GM12878 (cell line): Measurements from ENCODE around the gene CD101. TPM values are rescaled to one million over a fixed set of nuclear protein-coding genes. Genes with fewer than 3 reads are reported as not detected.

Source experiments
- ATAC-seq: fragments of 200-7000 bp; cut with Tn5 transposase; 3 replicates; pipeline ENCODE4 v1.9.1; 2020; ENCODE audit warnings: mild to moderate bottlenecking, moderate library complexity
- BruUV-seq: library from RNA; stranded (reverse); fragments of 400-500 nt; replicated peaks from 2 replicates; lab custom pipeline; 2021; lab: Mats Ljungman, UMichigan
- CTCF ChIA-PET: fragments of 300-600 bp; sonication (Branson Sonifier 250); formaldehyde crosslinking; extraction: SDS; loops from one replicate; lab custom pipeline; 2021; ENCODE audit warnings: inconsistent platforms; lab: Yijun Ruan, JAX
- POLR2A ChIA-PET: fragments of 350-600 bp; formaldehyde crosslinking; extraction: SDS; loops from one replicate; lab custom pipeline; 2021; ENCODE audit warnings: inconsistent platforms; lab: Charles Lee
- RAD21 ChIA-PET: fragments of 300-600 bp; sonication (Branson Sonifier 250); formaldehyde crosslinking; loops from one replicate; lab custom pipeline; 2023; ENCODE audit warnings: antibody characterized with exemption; ENCODE audit not compliant: unreplicated experiment; lab: Charles Lee
- SMC1A ChIA-PET: fragments of 300-600 bp; sonication (Branson Sonifier 250); formaldehyde crosslinking; loops from one replicate; lab custom pipeline; 2023; ENCODE audit not compliant: unreplicated experiment, uncharacterized antibody; lab: Charles Lee
- DNase-seq: peaks from one replicate; pipeline ENCODE4 v3.0.0-alpha.2; 2011; ENCODE audit warnings: low read depth, low spot score
- FAIRE-seq: peaks from 3 replicates; lab custom pipeline; 2011; peaks lifted over from hg19 to GRCh38; lab: Jason Lieb, UNC
- H2AFZ ChIP-seq: 2 replicates; pipeline ENCODE4 v1.6.0; 2011; ENCODE audit warnings: low read depth, low read length, control low read depth; ENCODE audit not compliant: control insufficient read depth
- H3K27ac ChIP-seq: 2 replicates; pipeline ENCODE4 v1.5.1; 2011; ENCODE audit warnings: control low read depth; ENCODE audit not compliant: control insufficient read depth, insufficient read depth
- H3K27me3 ChIP-seq, 2 experiments: replicated peaks in 1 of 2; 2 replicates each; pipeline versions ENCODE4 v1.6.0 to v1.6.1; 2011; ENCODE audit warnings: low read length in 1 of 2; ENCODE audit not compliant: control insufficient read depth in 2 of 2, insufficient read depth in 2 of 2
- H3K36me3 ChIP-seq, 2 experiments: 2 replicates each; pipeline ENCODE4 v1.5.1; 2011; ENCODE audit warnings: low read length in 1 of 2; ENCODE audit not compliant: control insufficient read depth in 2 of 2, insufficient read depth in 2 of 2
- H3K4me1 ChIP-seq: 2 replicates; pipeline ENCODE4 v1.6.1; 2011; ENCODE audit warnings: mild to moderate bottlenecking, low read length, moderate library complexity, mixed read lengths; ENCODE audit not compliant: control insufficient read depth, insufficient read depth
- H3K4me2 ChIP-seq: 2 replicates; pipeline ENCODE4 v1.6.0; 2011; ENCODE audit warnings: control low read depth; ENCODE audit not compliant: control insufficient read depth, insufficient read depth
- H3K4me3 ChIP-seq: fragments of 200-600 bp; sonication (generic); 2 replicates; pipeline ENCODE4 v1.5.1; 2016
- H3K79me2 ChIP-seq: 2 replicates; pipeline ENCODE4 v1.6.0; 2011; ENCODE audit warnings: low read length; ENCODE audit not compliant: control insufficient read depth, insufficient read depth
- H3K9ac ChIP-seq: 2 replicates; pipeline ENCODE4 v1.8.0; 2011; ENCODE audit warnings: low read length, control low read depth, mixed read lengths; ENCODE audit not compliant: control insufficient read depth, insufficient read depth
- H3K9me3 ChIP-seq: replicated peaks from 3 replicates; pipeline ENCODE4 v1.5.1; 2011; ENCODE audit warnings: mild to moderate bottlenecking, low read length; ENCODE audit not compliant: control insufficient read depth, insufficient read depth
- H4K20me1 ChIP-seq: 2 replicates; pipeline ENCODE4 v1.6.0; 2011; ENCODE audit not compliant: control insufficient read depth, insufficient read depth
- BACH1 ChIP-seq: fragments of 450-650 bp; IDR thresholded peaks from 2 replicates; pipeline ENCODE4 v1.6.1; 2017; ENCODE audit warnings: mild to moderate bottlenecking, borderline replicate concordance
- CHD4 ChIP-seq: fragments of 200-600 bp; sonication (generic); IDR thresholded peaks from 2 replicates; pipeline ENCODE4 v1.6.1; 2016; ENCODE audit warnings: mild to moderate bottlenecking
- FOXK2 ChIP-seq: fragments of 450-650 bp; IDR thresholded peaks from 2 replicates; pipeline ENCODE4 v1.6.1; 2017; ENCODE audit warnings: mild to moderate bottlenecking, moderate library complexity
- GABPA ChIP-seq: IDR thresholded peaks from 2 replicates; pipeline ENCODE4 v1.6.1; 2014; ENCODE audit warnings: antibody characterized with exemption, low read depth, mild to moderate bottlenecking, inconsistent platforms
- MXI1 ChIP-seq: fragments of 150-350 bp; IDR thresholded peaks from 2 replicates; pipeline ENCODE4 v1.6.1; 2011; ENCODE audit warnings: low read depth, mild to moderate bottlenecking, inconsistent platforms, low read length, improper control_type of control experiment
- PAX8 ChIP-seq: fragments of 450-650 bp; IDR thresholded peaks from 2 replicates; pipeline ENCODE4 v1.6.1; 2017; ENCODE audit warnings: mild to moderate bottlenecking, moderate library complexity
- PML ChIP-seq: IDR thresholded peaks from 2 replicates; pipeline ENCODE4 v1.6.1; 2012; ENCODE audit warnings: low read length, inconsistent platforms
- PRDM15 ChIP-seq: fragments of 450-650 bp; formaldehyde crosslinking; IDR thresholded peaks from 2 replicates; pipeline ENCODE4 v1.4.0; 2020; ENCODE audit warnings: mild to moderate bottlenecking, moderate library complexity
- RELA ChIP-seq: fragments of 450-650 bp; IDR thresholded peaks from 2 replicates; pipeline ENCODE4 v1.8.0; 2014; ENCODE audit warnings: borderline replicate concordance; ENCODE audit not compliant: partially characterized antibody
- SMC3 ChIP-seq: IDR thresholded peaks from 2 replicates; pipeline ENCODE4 v1.6.1; 2011; ENCODE audit warnings: low read length, improper control_type of control experiment, borderline replicate concordance
- SUPT20H ChIP-seq: IDR thresholded peaks from 2 replicates; pipeline ENCODE4 v1.6.1; 2011; ENCODE audit warnings: low read depth, mild to moderate bottlenecking, low read length, moderate library complexity, borderline replicate concordance; ENCODE audit not compliant: control insufficient read depth
- TCF7 ChIP-seq: IDR thresholded peaks from 2 replicates; pipeline ENCODE4 v1.6.1; 2014; ENCODE audit warnings: antibody characterized with exemption, borderline replicate concordance
- WRNIP1 ChIP-seq: IDR thresholded peaks from 2 replicates; pipeline ENCODE4 v1.6.1; 2011; ENCODE audit warnings: low read depth, low read length, improper control_type of control experiment, borderline replicate concordance
- WGBS: methylation state at CpG from one replicate; pipeline ENCODE4 v1.1.6; 2016; ENCODE audit warnings: low lambda C conversion rate; ENCODE audit not compliant: insufficient replicate concordance, insufficient coverage; ENCODE audit errors: missing lambda C conversion rate; 5-methylcytosine and 5-hydroxymethylcytosine counted together
- in situ Hi-C: fragments of 300-500 bp; cut with MboI; formaldehyde crosslinking; loops from 9 replicates; pipeline ENCODE4 v1.14.3; 2018; ENCODE audit warnings: mixed read lengths
- intact Hi-C: fragments of 100-400 bp; cut with micrococcal nuclease; formaldehyde crosslinking; loops from one replicate; pipeline ENCODE4 v1.14.2; 2022; ENCODE audit not compliant: unreplicated experiment
- polyA plus RNA-seq, 11 experiments: library from polyadenylated mRNA; depleted of rRNA in 4 of 11; unstranded in 6 of 11; stranded (reverse) in 5 of 11; fragments of >200 nt; fragmentation: Nextera tagmentation in 4 of 11; fragmentation: Illumina TruSeq in 1 of 11; extraction: Ambion mirVana in 4 of 11; extraction: Trizol in 1 of 11; gene quantifications; 1 replicate in 1 of 11; 2 replicates in 10 of 11; pipeline versions ENCODE4 v1.2.1 to v1.2.3, GENCODE V29; 2011 to 2016; ENCODE audit warnings: inconsistent platforms in 2 of 11, missing spikeins in 2 of 11, low read depth in 1 of 11
- total RNA-seq, 4 experiments: library from RNA; depleted of rRNA in 3 of 4; stranded (reverse); fragments of >200 nt in 3 of 4; fragmentation: Illumina TruSeq in 1 of 4; extraction: Trizol in 1 of 4; gene quantifications; 2 replicates each; pipeline versions ENCODE4 v1.2.1 to v1.2.3, GENCODE V29; 2013 to 2021

Gene CD101
- total and polyA plus RNA-seq, 10 of the 15 experiments (the other 5 are each of a cell fraction or from before 2014, with no cell fraction given): 0.56 to 7.9 (median 2.9) TPM

- no peak for FAIRE-seq
- WGBS: 94% methylated on average over 2 of the region's 2 CpGs
- POLR2A ChIA-PET: no interaction called here
These were observed 44.1 kb downstream of the CD101 start for GRCh38 chr1:117045644-117046043.

More at GRCh38 chr1:117045644-117046043, 44.1 kb downstream of the CD101 start:
- Histone ChIP-seq H4K20me1 (no peaks in the 10 kb centered on the region), H3K4me2 (no peak overlapping the region), H3K4me1 (no peaks in the 10 kb centered on the region), H3K79me2 (no peaks in the 10 kb centered on the region), H3K27ac (no peak overlapping the region), H3K9me3 (no peaks in the 10 kb centered on the region), H3K9ac (no peak overlapping the region), H3K36me3 (no peaks in the 10 kb centered on the region), H3K4me3 (no peak overlapping the region), H2AFZ (no peak overlapping the region), H3K27me3 (no peaks in the 10 kb centered on the region)
- no TSS peak for BruUV-seq
- ChIA-PET SMC1A (interaction anchor here (0.6 to 1.8 kb wide), 11 partner anchors 8 to 1585 kb away, joined by 3 to 7 read pairs (median 3); no protein-coding TSS in a partner anchor), RAD21 (interaction anchor here (1.7 kb wide), 1 partner anchor 62 kb away, joined by 3 read pairs; no protein-coding TSS in a partner anchor), CTCF (interaction anchor here (0.8 to 1.7 kb wide), 4 partner anchors 18 to 321 kb away, joined by 3 to 5 read pairs (median 4); no protein-coding TSS in a partner anchor)
- TF ChIP-seq PAX8: no peak
- TF ChIP-seq MXI1: no peak
- TF ChIP-seq BACH1: no peak
- no peak for TF ChIP-seq SUPT20H
- no peak for TF ChIP-seq GABPA
- no peak for TF ChIP-seq TCF7
- no peak for TF ChIP-seq RELA
- TF ChIP-seq WRNIP1: no peak
- no peak for TF ChIP-seq FOXK2
- TF ChIP-seq CHD4: no peak
- TF ChIP-seq SMC3: no peak
- no peak for TF ChIP-seq PRDM15 (CRISPR knock-in tag)
- TF ChIP-seq PML: no peak
- ATAC-seq (no peak), DNase-seq (no peak)
- in situ Hi-C loops (no loop called here), intact Hi-C loops (no loop called here)
